SH-SY5Y (cell line): Measurements from ENCODE around the gene ABHD17B.

Source experiments
- GATA2 ChIP-seq: IDR thresholded peaks from 2 replicates; pipeline ENCODE4 v1.6.1; 2011; ENCODE audit warnings: mild to moderate bottlenecking, low read depth, low read length
- GATA3 ChIP-seq: IDR thresholded peaks from 2 replicates; pipeline ENCODE4 v1.6.1; 2011; ENCODE audit warnings: low read depth, mild to moderate bottlenecking, low read length, moderate library complexity

Gene ABHD17B

GRCh38 chr9:71896761-71897160, 14.2 kb downstream of the ABHD17B start:
- no peak for TF ChIP-seq GATA2
- TF ChIP-seq GATA3, result no peak

- no peak for TF ChIP-seq GATA3
- TF ChIP-seq GATA2, result no peak
These were observed 15.0 kb downstream of the ABHD17B start for GRCh38 chr9:71895955-71896354.

- TF ChIP-seq GATA2, result no peak
- no peak for TF ChIP-seq GATA3
These were observed 15.9 kb downstream of the ABHD17B start for GRCh38 chr9:71895117-71895516.

- TF ChIP-seq GATA2 (no peak), GATA3 (no peak)
These were observed 19.3 kb downstream of the ABHD17B start for GRCh38 chr9:71891557-71892189.

GRCh38 chr9:71890042-71890679, 20.8 kb downstream of the ABHD17B start:
- TF ChIP-seq GATA2, result no peak
- no peak for TF ChIP-seq GATA3

GRCh38 chr9:71887362-71887761, 23.6 kb downstream of the ABHD17B start:
- TF ChIP-seq GATA2, result no peak

- no peak for TF ChIP-seq GATA3
- TF ChIP-seq GATA2, result no peak
These were observed 24.5 kb downstream of the ABHD17B start for GRCh38 chr9:71886541-71886940.

GRCh38 chr9:71886015-71886414, 25.0 kb downstream of the ABHD17B start:
- no peak for TF ChIP-seq GATA2
- no peak for TF ChIP-seq GATA3

- TF ChIP-seq GATA2 (no peak), GATA3 (no peak)
These were observed 25.5 kb downstream of the ABHD17B start for GRCh38 chr9:71885467-71885866.

- TF ChIP-seq GATA2 (no peak), GATA3 (no peak)
These were observed 27.0 kb downstream of the ABHD17B start for GRCh38 chr9:71884005-71884404.

GRCh38 chr9:71879644-71880174, 31.3 kb downstream of the ABHD17B start:
- TF ChIP-seq GATA2 (no peak), GATA3 (no peak)

GRCh38 chr9:71878327-71879274, 32.4 kb downstream of the ABHD17B start:
- TF ChIP-seq GATA2, result no peak

GRCh38 chr9:71876829-71877228, 34.2 kb downstream of the ABHD17B start:
- TF ChIP-seq GATA2, result no peak
- no peak for TF ChIP-seq GATA3

- TF ChIP-seq GATA2, result no peak
- TF ChIP-seq GATA3, result no peak
These were observed 34.9 kb downstream of the ABHD17B start for GRCh38 chr9:71876106-71876505.
